WTC11 (cell line): ENCODE results near the gene OR8B2. TPM values are rescaled to one million over a fixed set of nuclear protein-coding genes. Genes with fewer than 3 reads are reported as not detected.

ENCODE experiments used
- ATAC-seq: fragments of 200-7000 bp; cut with Tn5 transposase; 2 replicates; pipeline ENCODE4 v1.10.0; 2021; ENCODE audit warnings: mild to moderate bottlenecking, moderate library complexity
- CTCF ChIA-PET: fragments of 300-600 bp; sonication (Branson Sonifier 250); formaldehyde crosslinking; loops from one replicate; lab custom pipeline; 2021; ENCODE audit warnings: antibody characterized with exemption; lab: Charles Lee
- POLR2A ChIA-PET: fragments of 350-600 bp; sonication (Branson Sonifier 250); formaldehyde crosslinking; loops from one replicate; lab custom pipeline; 2021; ENCODE audit warnings: antibody characterized with exemption; lab: Charles Lee
- DNase-seq: peaks from one replicate; pipeline ENCODE4 v3.0.0; 2021; ENCODE audit warnings: low spot score
- H3K27ac Mint-ChIP-seq: 2 replicates; pipeline ENCODE4 v1.8.0; 2021; ENCODE audit warnings: mixed read lengths
- H3K27me3 Mint-ChIP-seq: 2 replicates; pipeline ENCODE4 v1.8.0; 2021; ENCODE audit warnings: low read depth, mild to moderate bottlenecking, moderate library complexity, mixed read lengths
- H3K36me3 Mint-ChIP-seq: 2 replicates; pipeline ENCODE4 v1.8.0; 2021; ENCODE audit warnings: mixed read lengths
- H3K4me1 Mint-ChIP-seq: 2 replicates; pipeline ENCODE4 v1.8.0; 2022; ENCODE audit warnings: mixed read lengths
- H3K4me3 Mint-ChIP-seq: 2 replicates; pipeline ENCODE4 v1.8.0; 2021; ENCODE audit warnings: mild to moderate bottlenecking, moderate library complexity, mixed read lengths
- H3K9me3 Mint-ChIP-seq: 2 replicates; pipeline ENCODE4 v1.8.0; 2021; ENCODE audit warnings: mixed read lengths
- ATF1 ChIP-seq: sonication (generic); formaldehyde crosslinking; IDR thresholded peaks from 2 replicates; pipeline ENCODE4 v1.8.1; 2023; ENCODE audit warnings: mild to moderate bottlenecking, moderate library complexity, missing genetic modification reagents
- ATF3 ChIP-seq: sonication (generic); formaldehyde crosslinking; conservative IDR thresholded peaks from 2 replicates; pipeline ENCODE4 v1.8.1; 2022; ENCODE audit warnings: mild to moderate bottlenecking, missing genetic modification reagents
- GABPB1 ChIP-seq: sonication (generic); formaldehyde crosslinking; IDR thresholded peaks from 2 replicates; pipeline ENCODE4 v1.8.1; 2023; ENCODE audit warnings: mild to moderate bottlenecking, missing genetic modification reagents
- NR1H2 ChIP-seq: sonication (generic); formaldehyde crosslinking; IDR thresholded peaks from 2 replicates; pipeline ENCODE4 v1.9.0; 2021; ENCODE audit warnings: mild to moderate bottlenecking, moderate library complexity, missing genetic modification reagents
- RELA ChIP-seq: sonication (generic); formaldehyde crosslinking; IDR thresholded peaks from 2 replicates; pipeline ENCODE4 v1.8.1; 2022; ENCODE audit warnings: missing genetic modification reagents, mild to moderate bottlenecking, borderline replicate concordance
- SP1 ChIP-seq: sonication (generic); formaldehyde crosslinking; conservative IDR thresholded peaks from 2 replicates; pipeline ENCODE4 v1.8.1; 2022; ENCODE audit warnings: missing genetic modification reagents
- ZNF263 ChIP-seq: sonication (generic); formaldehyde crosslinking; IDR thresholded peaks from 2 replicates; pipeline ENCODE4 v1.8.1; 2022; ENCODE audit warnings: low read depth, mild to moderate bottlenecking, moderate library complexity, missing genetic modification reagents
- total RNA-seq: library from RNA; stranded (reverse); gene quantifications from 3 replicates; pipeline ENCODE4 v1.2.3, GENCODE V29; 2021
- TF ChIP-seq, protein P1 (sequence below): sonication (generic); formaldehyde crosslinking; IDR thresholded peaks from 2 replicates; pipeline ENCODE4 v1.8.0; 2023; ENCODE audit warnings: mild to moderate bottlenecking, missing genetic modification reagents
- TF ChIP-seq, protein P2 (sequence below): sonication (generic); formaldehyde crosslinking; IDR thresholded peaks from 2 replicates; pipeline ENCODE4 v1.8.1; 2022; ENCODE audit warnings: mild to moderate bottlenecking, moderate library complexity, missing genetic modification reagents
- TF ChIP-seq, protein P3 (sequence below): sonication (generic); formaldehyde crosslinking; IDR thresholded peaks from 2 replicates; pipeline ENCODE4 v1.8.1; 2022; ENCODE audit warnings: missing genetic modification reagents, borderline replicate concordance
- TF ChIP-seq, protein P4 (sequence below): sonication (generic); formaldehyde crosslinking; IDR thresholded peaks from 2 replicates; pipeline ENCODE4 v1.8.1; 2023; ENCODE audit warnings: mild to moderate bottlenecking, missing genetic modification reagents, moderate library complexity
- TF ChIP-seq, protein P5 (sequence below): sonication (generic); formaldehyde crosslinking; IDR thresholded peaks from 2 replicates; pipeline ENCODE4 v1.8.0; 2022; ENCODE audit warnings: mild to moderate bottlenecking, missing genetic modification reagents
- TF ChIP-seq, protein P6 (sequence below): fragments of 250-450 bp; sonication (Bioruptor Pico); IDR thresholded peaks from 2 replicates; pipeline ENCODE4 v1.9.0; 2021; ENCODE audit warnings: mild to moderate bottlenecking, borderline replicate concordance
- TF ChIP-seq, protein P7 (sequence below): sonication (generic); formaldehyde crosslinking; IDR thresholded peaks from 2 replicates; pipeline ENCODE4 v1.8.1; 2023; ENCODE audit warnings: mild to moderate bottlenecking, missing genetic modification reagents, moderate library complexity
- TF ChIP-seq, protein P8 (sequence below): sonication (generic); formaldehyde crosslinking; IDR thresholded peaks from 2 replicates; pipeline ENCODE4 v1.8.1; 2022; ENCODE audit warnings: low read depth, mild to moderate bottlenecking, moderate library complexity, missing genetic modification reagents, borderline replicate concordance
- TF ChIP-seq, protein P9 (sequence below): sonication (generic); formaldehyde crosslinking; IDR thresholded peaks from 2 replicates; pipeline ENCODE4 v1.8.1; 2023; ENCODE audit warnings: mild to moderate bottlenecking, missing genetic modification reagents
- TF ChIP-seq, protein P10 (sequence below): sonication (generic); formaldehyde crosslinking; IDR thresholded peaks from 2 replicates; pipeline ENCODE4 v1.8.0; 2022; ENCODE audit warnings: mild to moderate bottlenecking, missing genetic modification reagents

Gene OR8B2
- total RNA-seq, 1 experiment from 2014 or later, result not detected

- TF ChIP-seq, protein P1, sequence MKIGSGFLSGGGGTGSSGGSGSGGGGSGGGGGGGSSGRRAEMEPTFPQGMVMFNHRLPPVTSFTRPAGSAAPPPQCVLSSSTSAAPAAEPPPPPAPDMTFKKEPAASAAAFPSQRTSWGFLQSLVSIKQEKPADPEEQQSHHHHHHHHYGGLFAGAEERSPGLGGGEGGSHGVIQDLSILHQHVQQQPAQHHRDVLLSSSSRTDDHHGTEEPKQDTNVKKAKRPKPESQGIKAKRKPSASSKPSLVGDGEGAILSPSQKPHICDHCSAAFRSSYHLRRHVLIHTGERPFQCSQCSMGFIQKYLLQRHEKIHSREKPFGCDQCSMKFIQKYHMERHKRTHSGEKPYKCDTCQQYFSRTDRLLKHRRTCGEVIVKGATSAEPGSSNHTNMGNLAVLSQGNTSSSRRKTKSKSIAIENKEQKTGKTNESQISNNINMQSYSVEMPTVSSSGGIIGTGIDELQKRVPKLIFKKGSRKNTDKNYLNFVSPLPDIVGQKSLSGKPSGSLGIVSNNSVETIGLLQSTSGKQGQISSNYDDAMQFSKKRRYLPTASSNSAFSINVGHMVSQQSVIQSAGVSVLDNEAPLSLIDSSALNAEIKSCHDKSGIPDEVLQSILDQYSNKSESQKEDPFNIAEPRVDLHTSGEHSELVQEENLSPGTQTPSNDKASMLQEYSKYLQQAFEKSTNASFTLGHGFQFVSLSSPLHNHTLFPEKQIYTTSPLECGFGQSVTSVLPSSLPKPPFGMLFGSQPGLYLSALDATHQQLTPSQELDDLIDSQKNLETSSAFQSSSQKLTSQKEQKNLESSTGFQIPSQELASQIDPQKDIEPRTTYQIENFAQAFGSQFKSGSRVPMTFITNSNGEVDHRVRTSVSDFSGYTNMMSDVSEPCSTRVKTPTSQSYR (CRISPR knock-in tag), result no peak
- TF ChIP-seq, protein P2, sequence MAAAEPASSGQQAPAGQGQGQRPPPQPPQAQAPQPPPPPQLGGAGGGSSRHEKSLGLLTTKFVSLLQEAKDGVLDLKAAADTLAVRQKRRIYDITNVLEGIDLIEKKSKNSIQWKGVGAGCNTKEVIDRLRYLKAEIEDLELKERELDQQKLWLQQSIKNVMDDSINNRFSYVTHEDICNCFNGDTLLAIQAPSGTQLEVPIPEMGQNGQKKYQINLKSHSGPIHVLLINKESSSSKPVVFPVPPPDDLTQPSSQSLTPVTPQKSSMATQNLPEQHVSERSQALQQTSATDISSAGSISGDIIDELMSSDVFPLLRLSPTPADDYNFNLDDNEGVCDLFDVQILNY, result no peak
- TF ChIP-seq SP1, result no peak
- no peak for TF ChIP-seq GABPB1 (CRISPR knock-in tag)
These were observed 40.2 kb upstream of the OR8B2 start, which contains the start of gene OR8B4 (continued) for GRCh38 chr11:124424384-124424921.

DNA sequence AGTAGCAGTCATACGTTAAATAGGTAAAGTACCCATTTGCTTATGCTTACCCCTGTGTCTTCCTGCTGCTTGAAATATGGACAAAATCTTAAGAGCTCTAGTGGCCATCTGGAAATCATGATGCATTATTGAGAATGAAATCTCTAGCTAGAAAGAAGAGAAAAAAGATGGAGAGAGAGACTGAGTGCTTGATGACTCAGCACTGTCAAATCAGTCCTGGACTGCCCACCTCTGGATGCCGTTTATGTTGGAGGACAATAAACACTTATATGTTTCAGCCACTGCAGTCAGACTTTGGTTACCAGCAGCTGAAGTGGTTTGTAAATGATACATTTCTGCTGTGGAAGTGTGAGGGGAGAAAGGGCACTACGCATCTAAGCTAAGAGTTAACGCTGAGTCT, 36.7 kb upstream of the OR8B2 start:
- Mint-ChIP-seq H3K27ac (no peak overlapping the region), H3K36me3 (no peaks in the 10 kb centered on the region), H3K9me3 (no peaks in the 10 kb centered on the region), H3K4me1 (no peaks in the 10 kb centered on the region), H3K4me3 (no peak overlapping the region), H3K27me3 (no peaks in the 10 kb centered on the region)
- ATAC-seq (no peak), DNase-seq (no peak)
- CTCF ChIA-PET, result interaction anchor here (1.1 kb wide), 1 partner anchor 116 kb away, joined by 3 read pairs; no protein-coding TSS in a partner anchor
- POLR2A ChIA-PET, result interaction anchor here (0.6 kb wide), 1 partner anchor 972 kb away, joined by 3 read pairs; no protein-coding TSS in a partner anchor
- TF ChIP-seq, protein P3, sequence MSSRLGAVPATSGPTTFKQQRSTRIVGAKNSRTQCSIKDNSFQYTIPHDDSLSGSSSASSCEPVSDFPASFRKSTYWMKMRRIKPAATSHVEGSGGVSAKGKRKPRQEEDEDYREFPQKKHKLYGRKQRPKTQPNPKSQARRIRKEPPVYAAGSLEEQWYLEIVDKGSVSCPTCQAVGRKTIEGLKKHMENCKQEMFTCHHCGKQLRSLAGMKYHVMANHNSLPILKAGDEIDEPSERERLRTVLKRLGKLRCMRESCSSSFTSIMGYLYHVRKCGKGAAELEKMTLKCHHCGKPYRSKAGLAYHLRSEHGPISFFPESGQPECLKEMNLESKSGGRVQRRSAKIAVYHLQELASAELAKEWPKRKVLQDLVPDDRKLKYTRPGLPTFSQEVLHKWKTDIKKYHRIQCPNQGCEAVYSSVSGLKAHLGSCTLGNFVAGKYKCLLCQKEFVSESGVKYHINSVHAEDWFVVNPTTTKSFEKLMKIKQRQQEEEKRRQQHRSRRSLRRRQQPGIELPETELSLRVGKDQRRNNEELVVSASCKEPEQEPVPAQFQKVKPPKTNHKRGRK (CRISPR knock-in tag), result no peak
- TF ChIP-seq, protein P4, sequence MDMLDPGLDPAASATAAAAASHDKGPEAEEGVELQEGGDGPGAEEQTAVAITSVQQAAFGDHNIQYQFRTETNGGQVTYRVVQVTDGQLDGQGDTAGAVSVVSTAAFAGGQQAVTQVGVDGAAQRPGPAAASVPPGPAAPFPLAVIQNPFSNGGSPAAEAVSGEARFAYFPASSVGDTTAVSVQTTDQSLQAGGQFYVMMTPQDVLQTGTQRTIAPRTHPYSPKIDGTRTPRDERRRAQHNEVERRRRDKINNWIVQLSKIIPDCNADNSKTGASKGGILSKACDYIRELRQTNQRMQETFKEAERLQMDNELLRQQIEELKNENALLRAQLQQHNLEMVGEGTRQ (CRISPR knock-in tag), result no peak
- TF ChIP-seq, protein P5, sequence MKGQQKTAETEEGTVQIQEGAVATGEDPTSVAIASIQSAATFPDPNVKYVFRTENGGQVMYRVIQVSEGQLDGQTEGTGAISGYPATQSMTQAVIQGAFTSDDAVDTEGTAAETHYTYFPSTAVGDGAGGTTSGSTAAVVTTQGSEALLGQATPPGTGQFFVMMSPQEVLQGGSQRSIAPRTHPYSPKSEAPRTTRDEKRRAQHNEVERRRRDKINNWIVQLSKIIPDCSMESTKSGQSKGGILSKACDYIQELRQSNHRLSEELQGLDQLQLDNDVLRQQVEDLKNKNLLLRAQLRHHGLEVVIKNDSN (CRISPR knock-in tag), result no peak
- TF ChIP-seq, protein P6, sequence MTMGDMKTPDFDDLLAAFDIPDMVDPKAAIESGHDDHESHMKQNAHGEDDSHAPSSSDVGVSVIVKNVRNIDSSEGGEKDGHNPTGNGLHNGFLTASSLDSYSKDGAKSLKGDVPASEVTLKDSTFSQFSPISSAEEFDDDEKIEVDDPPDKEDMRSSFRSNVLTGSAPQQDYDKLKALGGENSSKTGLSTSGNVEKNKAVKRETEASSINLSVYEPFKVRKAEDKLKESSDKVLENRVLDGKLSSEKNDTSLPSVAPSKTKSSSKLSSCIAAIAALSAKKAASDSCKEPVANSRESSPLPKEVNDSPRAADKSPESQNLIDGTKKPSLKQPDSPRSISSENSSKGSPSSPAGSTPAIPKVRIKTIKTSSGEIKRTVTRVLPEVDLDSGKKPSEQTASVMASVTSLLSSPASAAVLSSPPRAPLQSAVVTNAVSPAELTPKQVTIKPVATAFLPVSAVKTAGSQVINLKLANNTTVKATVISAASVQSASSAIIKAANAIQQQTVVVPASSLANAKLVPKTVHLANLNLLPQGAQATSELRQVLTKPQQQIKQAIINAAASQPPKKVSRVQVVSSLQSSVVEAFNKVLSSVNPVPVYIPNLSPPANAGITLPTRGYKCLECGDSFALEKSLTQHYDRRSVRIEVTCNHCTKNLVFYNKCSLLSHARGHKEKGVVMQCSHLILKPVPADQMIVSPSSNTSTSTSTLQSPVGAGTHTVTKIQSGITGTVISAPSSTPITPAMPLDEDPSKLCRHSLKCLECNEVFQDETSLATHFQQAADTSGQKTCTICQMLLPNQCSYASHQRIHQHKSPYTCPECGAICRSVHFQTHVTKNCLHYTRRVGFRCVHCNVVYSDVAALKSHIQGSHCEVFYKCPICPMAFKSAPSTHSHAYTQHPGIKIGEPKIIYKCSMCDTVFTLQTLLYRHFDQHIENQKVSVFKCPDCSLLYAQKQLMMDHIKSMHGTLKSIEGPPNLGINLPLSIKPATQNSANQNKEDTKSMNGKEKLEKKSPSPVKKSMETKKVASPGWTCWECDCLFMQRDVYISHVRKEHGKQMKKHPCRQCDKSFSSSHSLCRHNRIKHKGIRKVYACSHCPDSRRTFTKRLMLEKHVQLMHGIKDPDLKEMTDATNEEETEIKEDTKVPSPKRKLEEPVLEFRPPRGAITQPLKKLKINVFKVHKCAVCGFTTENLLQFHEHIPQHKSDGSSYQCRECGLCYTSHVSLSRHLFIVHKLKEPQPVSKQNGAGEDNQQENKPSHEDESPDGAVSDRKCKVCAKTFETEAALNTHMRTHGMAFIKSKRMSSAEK (CRISPR knock-in tag), result no peak
- TF ChIP-seq, protein P7, sequence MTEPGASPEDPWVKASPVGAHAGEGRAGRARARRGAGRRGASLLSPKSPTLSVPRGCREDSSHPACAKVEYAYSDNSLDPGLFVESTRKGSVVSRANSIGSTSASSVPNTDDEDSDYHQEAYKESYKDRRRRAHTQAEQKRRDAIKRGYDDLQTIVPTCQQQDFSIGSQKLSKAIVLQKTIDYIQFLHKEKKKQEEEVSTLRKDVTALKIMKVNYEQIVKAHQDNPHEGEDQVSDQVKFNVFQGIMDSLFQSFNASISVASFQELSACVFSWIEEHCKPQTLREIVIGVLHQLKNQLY (CRISPR knock-in tag), result no peak
- TF ChIP-seq, protein P8, sequence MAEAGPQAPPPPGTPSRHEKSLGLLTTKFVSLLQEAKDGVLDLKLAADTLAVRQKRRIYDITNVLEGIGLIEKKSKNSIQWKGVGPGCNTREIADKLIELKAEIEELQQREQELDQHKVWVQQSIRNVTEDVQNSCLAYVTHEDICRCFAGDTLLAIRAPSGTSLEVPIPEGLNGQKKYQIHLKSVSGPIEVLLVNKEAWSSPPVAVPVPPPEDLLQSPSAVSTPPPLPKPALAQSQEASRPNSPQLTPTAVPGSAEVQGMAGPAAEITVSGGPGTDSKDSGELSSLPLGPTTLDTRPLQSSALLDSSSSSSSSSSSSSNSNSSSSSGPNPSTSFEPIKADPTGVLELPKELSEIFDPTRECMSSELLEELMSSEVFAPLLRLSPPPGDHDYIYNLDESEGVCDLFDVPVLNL (CRISPR knock-in tag), result no peak
- TF ChIP-seq, protein P9, sequence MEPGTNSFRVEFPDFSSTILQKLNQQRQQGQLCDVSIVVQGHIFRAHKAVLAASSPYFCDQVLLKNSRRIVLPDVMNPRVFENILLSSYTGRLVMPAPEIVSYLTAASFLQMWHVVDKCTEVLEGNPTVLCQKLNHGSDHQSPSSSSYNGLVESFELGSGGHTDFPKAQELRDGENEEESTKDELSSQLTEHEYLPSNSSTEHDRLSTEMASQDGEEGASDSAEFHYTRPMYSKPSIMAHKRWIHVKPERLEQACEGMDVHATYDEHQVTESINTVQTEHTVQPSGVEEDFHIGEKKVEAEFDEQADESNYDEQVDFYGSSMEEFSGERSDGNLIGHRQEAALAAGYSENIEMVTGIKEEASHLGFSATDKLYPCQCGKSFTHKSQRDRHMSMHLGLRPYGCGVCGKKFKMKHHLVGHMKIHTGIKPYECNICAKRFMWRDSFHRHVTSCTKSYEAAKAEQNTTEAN, result no peak
- TF ChIP-seq RELA (CRISPR knock-in tag) (no peak), ATF1 (CRISPR knock-in tag) (no peak), ATF3 (CRISPR knock-in tag) (no peak), ZNF263 (no peak), NR1H2 (CRISPR knock-in tag) (no peak)
- TF ChIP-seq, protein P10, sequence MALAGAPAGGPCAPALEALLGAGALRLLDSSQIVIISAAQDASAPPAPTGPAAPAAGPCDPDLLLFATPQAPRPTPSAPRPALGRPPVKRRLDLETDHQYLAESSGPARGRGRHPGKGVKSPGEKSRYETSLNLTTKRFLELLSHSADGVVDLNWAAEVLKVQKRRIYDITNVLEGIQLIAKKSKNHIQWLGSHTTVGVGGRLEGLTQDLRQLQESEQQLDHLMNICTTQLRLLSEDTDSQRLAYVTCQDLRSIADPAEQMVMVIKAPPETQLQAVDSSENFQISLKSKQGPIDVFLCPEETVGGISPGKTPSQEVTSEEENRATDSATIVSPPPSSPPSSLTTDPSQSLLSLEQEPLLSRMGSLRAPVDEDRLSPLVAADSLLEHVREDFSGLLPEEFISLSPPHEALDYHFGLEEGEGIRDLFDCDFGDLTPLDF (CRISPR knock-in tag), result no peak
- TF ChIP-seq, protein P2, result no peak
